Brain microvascular endothelial cell (primary cell): ENCODE results near the gene KDM1B.
"Not testable (repeated sequence)": the region's sequence is repeated elsewhere in the genome, so short reads cannot be mapped to it uniquely, and the experiment has no call there.

ENCODE experiments used
- DNase-seq: peaks from one replicate; pipeline ENCODE4 v3.0.0-alpha.2; 2020
- H3K27ac ChIP-seq: fragments of 250-450 bp; sonication (Bioruptor Pico); 2 replicates; pipeline ENCODE4 v1.5.1; 2020; ENCODE audit warnings: mild to moderate bottlenecking, moderate library complexity
- H3K27me3 ChIP-seq: fragments of 250-450 bp; sonication (Bioruptor Pico); replicated peaks from 2 replicates; pipeline ENCODE4 v1.5.1; 2020; ENCODE audit warnings: mild to moderate bottlenecking
- H3K36me3 ChIP-seq: fragments of 250-450 bp; sonication (Bioruptor Pico); replicated peaks from 2 replicates; pipeline ENCODE4 v1.5.1; 2020; ENCODE audit warnings: mild to moderate bottlenecking
- H3K4me3 ChIP-seq: 2 replicates; pipeline ENCODE4 v1.5.1; 2011; ENCODE audit warnings: low read depth, mild to moderate bottlenecking, control low read depth, low read length, moderate library complexity
- CTCF ChIP-seq: IDR thresholded peaks from 2 replicates; pipeline ENCODE4 v1.5.1; 2011; ENCODE audit warnings: low read depth, mild to moderate bottlenecking, moderate library complexity, low read length, control low read depth, inconsistent platforms; ENCODE audit errors: missing control alignments
- in situ Hi-C: cut with HindIII; loops from 2 replicates; pipeline ENCODE4 v1.10.0; 2017; ENCODE audit warnings: low sequenced_read_pairs, low pct_ligation_motif_present

KDM1B gene

GRCh38 chr6:18162401-18162800 is 7.2 kb downstream of the KDM1B start:
- in situ Hi-C loops = no loop called here
- no peak overlapping the region for H3K4me3 ChIP-seq
- no peak overlapping the region for H3K27ac ChIP-seq
- no peaks in the 10 kb centered on the region for H3K27me3 ChIP-seq
- no peak for TF ChIP-seq CTCF
- H3K36me3 ChIP-seq = peaks cover 2% of the 10 kb centered on the region
- no peak for DNase-seq

- in situ Hi-C loops = no loop called here
- no peak overlapping the region for H3K4me3 ChIP-seq
- no peak overlapping the region for H3K27ac ChIP-seq
- no peak for DNase-seq
- TF ChIP-seq CTCF = no peak
- peaks cover 7% of the 10 kb centered on the region for H3K36me3 ChIP-seq
- no peaks in the 10 kb centered on the region for H3K27me3 ChIP-seq
These were observed 10.5 kb downstream of the KDM1B start for GRCh38 chr6:18165751-18166150.

GRCh38 chr6:18166312-18167036 is 11.3 kb downstream of the KDM1B start:
- no peak for TF ChIP-seq CTCF
- Histone ChIP-seq H3K36me3 (peaks cover 7% of the 10 kb centered on the region), H3K27me3 (no peaks in the 10 kb centered on the region), H3K27ac (no peak overlapping the region), H3K4me3 (no peak overlapping the region)
- no peak for DNase-seq
- in situ Hi-C loops = no loop called here

GRCh38 chr6:18168264-18168663 is 13.0 kb downstream of the KDM1B start:
- DNase-seq = no peak
- H3K27me3 ChIP-seq = no peaks in the 10 kb centered on the region
- H3K36me3 ChIP-seq = peaks cover 6% of the 10 kb centered on the region
- no peak for TF ChIP-seq CTCF
- H3K27ac ChIP-seq = no peak overlapping the region
- H3K4me3 ChIP-seq = no peak overlapping the region
- in situ Hi-C loops = no loop called here

- no peak overlapping the region for H3K4me3 ChIP-seq
- peaks cover 8% of the 10 kb centered on the region for H3K36me3 ChIP-seq
- no peak for DNase-seq
- H3K27ac ChIP-seq = no peak overlapping the region
- TF ChIP-seq CTCF = no peak
- H3K27me3 ChIP-seq = no peaks in the 10 kb centered on the region
- in situ Hi-C loops = no loop called here
These were observed 16.6 kb downstream of the KDM1B start for GRCh38 chr6:18171871-18172270.

- in situ Hi-C loops, H3K36me3 ChIP-seq: not testable (repeated sequence)
These were observed 21.0 kb downstream of the KDM1B start for GRCh38 chr6:18176198-18176597.

More at GRCh38 chr6:18176198-18176597, 21.0 kb downstream of the KDM1B start:
- not testable (repeated sequence) for DNase-seq, H3K27me3 ChIP-seq, H3K27ac ChIP-seq, H3K4me3 ChIP-seq
